Activated T-cell treated with anti-CD3 and anti-CD28 coated beads for 24 hours (primary cell): ENCODE measurements around the gene TP73.
"Not testable (repeated sequence)": the region's sequence is repeated elsewhere in the genome, so short reads cannot be mapped to it uniquely, and the experiment has no call there.

Experiments used
- DNase-seq: peaks from one replicate; pipeline ENCODE4 v3.0.0-alpha.2; 2020; ENCODE audit warnings: low read depth

The TP73 gene

DNA sequence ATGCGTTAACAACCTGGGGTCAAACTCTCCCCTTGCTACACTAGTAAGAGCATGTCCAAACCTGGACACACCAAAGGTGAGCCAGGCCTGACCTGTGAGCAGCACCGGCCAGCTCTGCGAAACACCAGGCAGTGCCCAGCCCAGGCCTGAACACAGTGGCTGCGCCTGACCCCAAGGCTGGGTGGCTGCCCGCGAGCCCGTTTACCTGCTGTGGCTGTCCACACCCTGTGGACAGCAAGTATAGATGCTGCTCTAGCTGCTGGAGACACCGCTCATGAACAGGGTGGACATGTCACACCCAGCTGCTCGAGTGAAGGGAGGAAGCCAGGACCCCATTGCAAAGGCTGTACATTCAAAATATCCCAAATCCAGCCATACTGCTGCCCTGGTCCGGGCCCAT is 92.3 kb downstream of the TP73 start:
- no peak for DNase-seq

DNA sequence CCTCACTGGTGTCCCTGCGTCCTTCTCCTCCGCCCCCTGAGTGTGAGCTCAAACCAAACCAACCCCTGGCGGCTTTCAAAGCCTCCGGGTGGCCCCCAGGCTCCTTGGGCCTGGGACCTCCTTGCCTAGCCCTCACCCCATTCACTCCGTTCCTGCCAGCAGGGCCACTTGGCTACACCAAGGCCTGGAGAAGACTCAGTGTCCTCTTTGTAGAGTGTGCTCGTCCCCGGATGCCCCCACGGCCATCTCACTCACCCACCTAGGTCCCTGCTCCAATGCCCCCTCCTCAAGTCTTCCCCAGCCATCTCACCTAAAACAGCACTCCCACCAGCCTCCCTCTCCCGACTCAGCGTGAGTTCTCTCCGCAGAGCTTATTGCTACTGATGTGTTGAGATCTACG is 92.8 kb downstream of the TP73 start:
- DNase-seq = no peak

DNA sequence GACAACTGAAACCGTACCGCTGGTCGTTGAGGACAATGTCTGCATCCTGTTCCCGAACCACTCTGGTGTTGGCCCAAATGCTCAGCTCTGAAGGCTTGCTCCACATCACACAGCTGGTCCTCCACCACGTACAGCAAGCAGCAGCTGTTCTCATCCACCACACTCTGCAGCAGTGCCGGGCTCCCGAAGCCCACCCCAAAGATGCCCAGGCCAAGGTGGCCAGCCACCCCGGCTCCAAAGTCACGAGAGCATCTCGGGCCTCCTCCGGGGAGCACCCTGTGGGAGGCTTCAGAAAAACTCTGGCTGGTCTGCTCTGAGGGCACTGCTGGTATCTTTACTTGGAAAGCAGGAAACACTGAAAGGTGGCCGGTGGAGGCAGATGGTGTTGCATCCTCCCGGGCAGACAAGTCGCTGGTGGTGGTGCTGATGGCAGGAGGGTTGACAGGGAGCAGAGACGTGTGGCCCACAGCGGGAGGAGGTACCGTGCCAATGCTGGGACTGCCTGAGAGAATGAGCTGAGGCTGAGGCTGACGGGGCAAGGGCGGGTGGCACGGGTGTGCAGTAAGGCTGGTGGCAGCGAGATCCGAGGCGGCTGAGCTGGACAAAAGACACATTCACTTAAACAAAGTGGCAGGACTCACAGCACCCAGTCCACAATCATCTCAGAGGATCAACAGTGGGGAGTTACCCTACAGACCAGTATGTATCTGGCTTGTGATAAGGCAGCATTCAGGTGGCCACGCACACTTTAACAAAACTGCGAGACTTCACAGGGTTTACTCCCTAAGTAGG is 93.5 kb downstream of the TP73 start:
- no peak for DNase-seq

DNA sequence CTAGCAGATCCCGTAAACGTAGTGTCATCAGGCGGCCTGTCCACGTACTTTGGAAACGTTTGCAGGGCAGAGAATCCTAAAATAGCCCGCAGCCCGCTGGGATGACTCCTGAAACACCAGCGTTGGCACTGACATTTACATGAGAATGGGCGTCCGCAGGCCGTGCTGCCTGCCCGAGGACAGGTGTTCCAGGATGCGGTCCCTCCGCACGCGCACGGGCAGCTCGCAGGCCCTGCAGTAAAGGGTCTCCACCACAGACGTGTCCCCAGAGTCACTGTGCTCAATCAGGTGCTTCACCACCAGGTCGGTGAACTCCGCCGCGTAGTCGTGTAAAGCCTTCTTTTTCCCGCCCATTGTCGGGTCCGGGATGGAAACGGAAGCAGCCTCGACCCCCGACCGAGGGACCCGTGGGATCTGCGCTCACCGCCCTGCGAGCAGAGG is 94.1 kb downstream of the TP73 start:
- DNase-seq = no peak

DNA sequence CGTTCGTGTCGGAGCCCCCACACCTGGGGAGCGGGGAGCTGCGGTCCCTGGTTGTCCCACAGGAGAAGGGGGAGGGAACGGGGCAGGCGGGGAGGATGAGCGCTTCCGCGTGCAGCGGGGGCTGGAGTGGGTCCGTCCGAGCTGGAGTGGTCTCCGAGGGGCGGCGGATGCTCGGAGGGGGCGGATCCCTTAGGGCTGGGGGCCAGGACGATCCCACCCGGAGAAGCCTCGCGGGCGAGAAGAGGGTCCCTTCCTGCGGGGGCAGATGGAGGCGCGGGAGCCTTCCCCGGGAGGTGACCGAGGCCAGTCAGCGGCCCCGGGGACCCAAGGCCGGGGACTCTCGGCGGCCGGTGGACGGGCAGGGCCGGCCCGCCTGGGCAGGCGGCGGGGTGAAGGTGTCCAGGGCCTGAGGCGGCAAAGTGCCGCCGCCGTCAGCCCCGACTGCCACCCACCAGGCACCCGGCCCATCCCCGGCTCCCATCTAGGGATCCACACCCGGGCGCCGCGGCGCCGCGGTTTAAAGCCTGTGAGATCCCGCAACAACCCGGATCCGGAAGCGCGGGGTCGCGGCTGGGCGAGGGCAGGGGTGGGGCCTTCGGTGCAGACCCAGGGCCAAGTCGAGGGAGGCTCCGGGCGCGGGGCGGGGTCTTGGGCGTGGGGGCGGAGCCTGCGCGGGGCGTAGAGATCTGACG is 94.7 kb downstream of the TP73 start:
- peak; percentile 84 for DNase-seq

DNA sequence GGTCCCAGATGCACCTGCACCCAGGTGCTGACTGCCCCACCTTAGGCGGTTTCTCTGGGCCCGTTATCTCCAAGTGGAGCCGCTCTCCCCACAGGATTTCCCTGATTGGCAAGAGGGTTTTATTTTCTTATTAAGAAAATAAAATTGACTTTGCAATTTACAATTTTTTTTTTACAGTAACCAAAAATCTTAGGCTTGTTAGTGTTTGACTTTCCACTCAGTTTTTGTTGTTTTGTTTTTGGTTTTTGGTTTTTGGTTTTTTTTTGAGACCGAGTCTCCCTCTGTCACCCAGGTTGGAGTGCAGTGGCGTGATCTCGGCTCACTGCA is 95.2 kb downstream of the TP73 start:
- DNase-seq = no peak

DNA sequence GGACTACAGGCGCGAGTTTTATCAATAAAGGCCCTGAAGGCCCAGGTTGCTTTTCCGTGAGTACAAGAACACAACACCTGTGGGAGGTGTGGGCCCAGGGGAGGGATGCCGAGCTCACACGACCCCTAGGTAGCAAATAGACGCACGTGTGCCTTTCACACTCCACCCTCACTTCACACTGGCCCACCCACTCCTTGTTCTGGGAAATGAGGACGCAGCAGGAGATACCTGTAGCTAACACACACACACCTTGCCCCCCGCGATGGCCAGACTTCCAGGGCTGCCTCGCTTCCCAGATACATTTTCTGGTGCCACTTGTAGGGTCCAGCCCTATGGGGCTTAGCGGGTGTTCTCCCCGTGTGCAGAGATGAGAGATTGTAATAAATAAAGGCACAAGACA is 95.6 kb downstream of the TP73 start:
- no peak for DNase-seq

DNA sequence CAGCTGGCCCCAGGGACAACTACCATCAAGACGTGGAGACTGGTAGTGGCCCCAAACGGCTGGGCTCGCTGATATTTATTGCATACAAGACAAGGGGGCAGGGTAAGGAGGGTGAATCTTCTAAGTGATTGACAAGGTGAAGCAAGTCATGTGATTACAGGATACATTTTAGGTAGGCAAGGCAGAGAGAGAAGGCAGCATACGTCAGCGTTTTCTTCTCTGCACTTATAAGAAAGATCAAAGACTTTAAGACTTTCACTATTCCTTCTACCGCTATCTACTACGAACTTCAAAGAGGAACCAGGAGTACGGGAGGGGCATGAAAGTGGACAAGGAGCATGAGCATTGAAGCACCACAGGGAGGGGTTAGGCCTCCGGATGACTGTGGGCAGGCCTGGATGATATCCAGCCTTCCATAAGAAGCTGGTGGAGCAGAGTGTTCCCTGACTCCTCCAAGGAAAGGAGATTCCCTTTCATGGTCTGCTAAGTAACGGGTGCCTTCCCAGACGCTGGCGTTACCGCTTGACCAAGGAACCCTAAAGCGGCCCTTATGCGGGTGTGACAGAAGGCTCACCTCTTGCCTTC is 96.1 kb downstream of the TP73 start:
- DNase-seq = not testable (repeated sequence)

DNA sequence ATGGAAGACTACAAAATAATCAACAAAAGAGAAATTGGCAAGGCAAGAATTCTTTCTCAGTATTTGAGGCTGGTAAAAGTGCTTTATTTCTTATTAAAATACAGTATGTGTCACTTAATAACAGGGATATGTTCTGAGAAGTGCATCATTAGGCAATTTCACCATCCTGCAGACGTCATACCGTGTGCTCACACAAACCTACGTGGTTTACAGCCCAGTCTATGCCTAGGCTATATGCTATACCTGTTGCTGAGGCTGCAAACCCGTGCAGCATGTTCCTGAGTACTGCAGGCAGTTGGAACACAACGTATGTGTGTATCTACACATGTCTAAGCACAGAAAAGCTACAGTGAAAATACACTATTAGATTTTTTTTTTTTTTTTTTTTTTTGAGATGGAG is 97.2 kb downstream of the TP73 start:
- no peak for DNase-seq

DNA sequence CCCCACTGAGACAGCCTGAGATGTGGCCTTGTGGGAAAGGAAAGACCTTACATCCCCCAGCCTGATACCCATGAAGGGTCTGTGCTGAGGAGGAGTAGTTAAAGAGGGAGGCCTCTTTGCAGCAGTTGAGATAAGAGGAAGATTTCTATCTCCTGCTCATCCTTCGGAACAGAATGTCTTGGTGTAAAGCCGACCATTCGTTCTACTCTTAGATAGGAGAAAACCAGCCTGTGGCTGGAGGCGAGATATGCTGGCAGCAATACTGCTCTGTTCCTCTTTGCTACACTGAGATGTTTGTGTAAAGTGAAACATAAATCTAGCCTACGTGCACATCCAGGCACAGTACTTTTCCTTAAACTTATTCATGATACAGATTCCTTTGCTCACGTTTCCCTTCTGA is 98.4 kb downstream of the TP73 start:
- no peak for DNase-seq

DNA sequence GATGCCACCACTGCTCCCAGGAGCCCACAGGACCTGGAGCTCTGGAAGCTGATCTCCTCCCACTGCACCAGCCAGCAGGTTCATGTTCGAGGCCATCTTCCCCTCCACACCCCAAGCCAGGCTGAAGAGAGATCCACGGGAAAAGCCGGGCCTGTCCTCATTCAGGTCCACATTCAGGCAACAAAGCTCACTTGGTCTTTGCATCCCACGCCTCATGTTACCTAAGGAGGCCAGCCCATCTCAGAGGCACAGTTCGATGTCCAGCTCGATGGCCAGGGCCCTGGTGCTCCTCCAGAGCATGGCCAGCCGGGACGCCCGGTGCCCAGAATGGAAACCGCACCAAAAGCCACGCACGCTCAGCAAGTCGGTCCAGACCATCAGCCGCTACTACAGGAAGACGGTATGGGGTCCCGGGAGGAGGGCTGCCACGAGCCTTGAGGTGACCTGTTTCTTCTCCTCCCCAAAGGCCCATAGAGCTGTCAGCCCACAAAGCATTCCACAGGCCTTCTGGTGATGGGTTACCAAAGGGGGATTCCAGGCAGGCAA is 100.2 kb downstream of the TP73 start, which contains the start of gene CCDC27:
TSS of gene CCDC27 (plus strand) at position 51 of the 546 bp plus-strand sequence. CDS start at position 83, 32 bp downstream.
- no peak for DNase-seq

DNA sequence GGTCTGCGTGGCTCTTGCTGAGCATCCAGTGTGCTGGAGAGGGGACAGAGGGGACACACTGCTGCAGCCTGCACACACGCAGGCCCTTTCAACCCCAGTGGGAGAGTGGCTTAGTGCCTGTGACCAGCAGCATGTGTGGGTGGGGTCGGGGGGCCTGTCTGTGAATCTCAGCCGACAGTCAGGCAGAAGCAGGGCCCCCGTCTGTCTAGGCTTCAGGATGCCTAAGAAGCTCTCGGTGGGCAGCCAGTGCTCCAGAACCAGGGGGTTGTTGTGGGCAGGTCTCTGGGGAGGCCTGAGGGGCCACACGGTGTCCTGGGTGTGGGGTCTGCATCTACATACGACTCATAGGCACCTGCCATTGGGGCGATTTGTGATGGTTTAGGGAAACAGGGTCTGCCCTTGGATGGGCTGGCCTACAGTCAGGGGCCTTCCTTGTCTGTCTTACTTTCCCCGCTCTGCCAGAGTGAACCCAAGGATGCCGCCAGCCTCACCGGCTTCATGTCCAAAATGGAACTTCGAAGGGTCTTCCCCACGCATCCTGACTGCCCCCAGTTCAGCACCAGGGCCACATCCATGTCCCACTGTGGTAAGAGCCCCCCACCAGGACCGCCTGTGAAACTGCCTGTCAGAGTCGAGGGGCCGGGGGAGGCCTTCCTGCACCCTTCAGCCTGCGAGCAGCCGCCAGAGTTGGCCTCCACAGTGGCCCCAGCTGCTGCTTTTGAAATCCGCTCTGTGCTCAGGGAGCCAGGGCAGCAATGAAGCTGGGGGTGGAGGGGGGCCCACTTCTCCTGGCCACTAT is 101.5 kb downstream of the TP73 start:
- no peak for DNase-seq

DNA sequence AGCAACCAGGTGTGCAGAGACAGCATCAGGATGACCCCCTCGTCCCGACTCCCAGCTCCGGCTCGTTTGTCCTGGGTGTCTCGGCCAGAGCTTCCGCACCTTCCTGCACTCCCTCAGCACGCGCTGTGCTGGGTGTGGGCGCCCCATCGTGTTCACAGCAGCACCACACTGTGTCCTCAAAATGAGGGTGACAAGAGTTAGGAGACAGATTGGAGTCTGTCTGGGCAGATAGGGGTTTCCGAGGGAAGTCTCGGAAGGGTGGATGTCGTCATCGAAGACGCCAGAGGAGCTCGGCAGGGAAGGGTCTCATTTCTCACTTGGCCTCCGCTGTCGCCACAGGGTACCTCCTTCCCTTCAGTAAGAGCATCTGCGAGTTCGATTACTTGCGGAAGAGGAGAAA is 104.1 kb downstream of the TP73 start:
- no peak for DNase-seq

DNA sequence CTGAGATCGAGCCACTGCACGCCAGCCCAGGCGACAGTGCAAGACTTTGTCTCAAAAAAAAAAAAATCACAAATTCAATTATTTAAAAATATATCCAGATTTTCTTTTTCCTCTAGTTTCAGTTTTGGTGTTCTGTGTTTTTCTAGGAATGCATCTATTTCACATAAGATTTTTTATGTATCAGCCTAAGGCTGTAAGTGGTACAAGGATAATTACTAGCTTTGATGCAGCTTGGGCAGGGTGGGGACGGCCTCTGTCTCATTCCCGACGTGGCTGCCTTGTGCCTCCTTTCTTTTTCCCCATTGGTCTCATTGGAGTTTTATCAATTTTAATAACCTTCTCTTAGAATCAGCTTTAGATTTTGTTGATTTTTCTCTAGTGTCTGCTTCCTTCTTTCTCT is 106.8 kb downstream of the TP73 start:
- DNase-seq = no peak

DNA sequence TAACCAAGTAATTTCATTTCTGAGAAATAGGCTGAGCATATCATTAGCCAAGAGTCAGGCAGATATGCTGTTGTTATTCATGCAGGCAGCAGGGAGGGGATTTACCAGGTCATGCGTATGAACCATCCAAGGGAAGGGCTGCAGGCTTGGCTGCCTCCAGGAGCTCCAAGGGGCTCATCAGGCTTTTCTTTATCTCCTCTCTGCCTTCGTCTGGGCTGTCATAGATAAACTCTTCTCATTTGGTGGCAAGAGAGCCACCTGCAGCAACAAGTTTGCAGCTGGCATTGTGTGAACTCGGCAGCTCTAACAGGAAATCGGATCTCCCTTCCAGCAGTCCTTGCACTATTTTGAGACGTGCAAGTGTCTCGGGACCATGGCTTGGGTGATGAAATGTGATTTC is 107.5 kb downstream of the TP73 start:
- DNase-seq = no peak

DNA sequence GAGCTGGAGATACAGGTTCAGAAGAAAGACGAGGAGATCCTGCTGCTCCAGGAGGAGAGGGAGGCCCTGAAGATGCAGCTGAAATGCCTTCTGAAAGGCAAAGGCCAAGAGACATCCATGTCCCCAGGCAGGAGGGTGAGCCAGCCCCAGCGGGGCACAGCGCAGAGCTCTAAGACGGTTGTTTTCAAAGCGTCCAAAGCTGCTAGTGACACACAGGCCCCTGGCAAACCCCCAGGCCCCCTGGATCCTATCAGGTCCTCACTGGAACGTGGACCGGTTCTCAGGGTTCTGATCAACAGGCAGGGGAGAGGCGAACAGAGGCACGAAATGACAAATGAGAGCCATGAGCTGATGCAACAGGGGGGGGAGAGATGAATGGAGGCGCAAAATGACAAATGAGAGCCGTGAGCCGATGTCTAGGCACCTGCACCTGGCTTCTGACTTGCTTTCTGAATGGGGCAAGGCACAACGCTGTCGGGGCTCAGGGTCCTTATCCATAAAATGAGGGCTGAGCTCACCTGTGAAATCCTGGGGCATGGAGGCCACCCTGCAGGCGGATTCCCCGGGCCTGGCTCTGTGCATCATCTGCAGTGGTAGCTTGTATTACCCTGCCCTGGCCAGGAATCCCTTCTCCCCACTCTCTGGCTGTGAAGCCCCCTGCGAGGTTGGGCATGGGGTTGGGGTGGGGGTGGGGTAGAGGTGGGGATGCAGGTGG is 109.1 kb downstream of the TP73 start:
- DNase-seq = no peak

DNA sequence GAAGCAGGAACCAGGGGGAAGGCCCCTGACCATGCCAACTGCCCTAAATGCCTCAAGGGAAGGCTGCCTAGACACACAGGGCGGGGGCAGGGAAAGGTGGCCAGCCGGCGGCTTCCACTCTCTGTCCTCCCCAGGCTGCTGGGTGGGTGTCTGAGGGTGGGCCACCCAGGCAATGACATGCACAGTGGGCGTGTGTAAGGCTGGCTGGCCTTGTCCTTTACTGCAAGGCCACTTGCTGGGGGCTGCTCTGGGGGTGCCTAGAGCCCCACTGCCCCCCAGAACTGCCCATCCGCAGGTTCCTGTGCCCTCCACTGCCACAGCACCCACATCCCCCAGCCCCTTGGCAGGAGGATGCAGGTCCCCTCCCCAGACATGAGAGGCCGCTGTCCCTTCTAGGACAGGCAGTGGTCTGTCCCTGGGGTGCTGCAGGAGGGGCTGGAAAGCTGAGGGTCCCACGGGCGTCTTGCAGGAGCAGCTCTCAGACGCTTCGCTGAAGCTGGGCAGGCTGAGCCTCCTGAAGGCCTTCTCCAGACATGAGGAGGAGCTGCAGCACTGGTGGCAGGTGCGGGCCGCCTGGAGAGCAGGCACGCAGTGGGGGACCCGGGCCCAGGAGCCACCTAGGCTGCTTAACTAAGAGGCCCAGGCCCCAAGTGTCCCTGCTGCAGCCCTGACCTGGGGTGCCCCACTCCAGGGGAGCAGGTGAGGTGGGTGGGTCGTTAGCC is 110.0 kb downstream of the TP73 start:
- no peak for DNase-seq

DNA sequence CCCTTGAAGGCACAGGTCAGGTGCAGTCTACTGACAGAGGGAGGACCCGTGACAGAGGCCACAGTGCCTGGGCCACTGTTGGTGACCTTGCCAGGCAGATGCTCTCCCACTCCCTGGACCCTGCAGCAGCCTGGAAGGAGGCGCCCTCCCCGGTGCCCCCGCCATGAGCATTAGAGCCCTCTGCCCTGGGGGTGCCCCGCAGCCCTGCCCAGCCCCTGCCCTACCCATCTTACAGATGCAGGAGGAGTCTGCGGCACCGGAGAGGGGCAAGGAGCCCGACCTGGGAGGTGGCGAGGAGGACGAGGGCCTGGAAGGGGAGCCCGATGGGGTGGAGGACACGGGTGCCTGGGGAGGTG is 110.5 kb downstream of the TP73 start:
- DNase-seq = no peak

DNA sequence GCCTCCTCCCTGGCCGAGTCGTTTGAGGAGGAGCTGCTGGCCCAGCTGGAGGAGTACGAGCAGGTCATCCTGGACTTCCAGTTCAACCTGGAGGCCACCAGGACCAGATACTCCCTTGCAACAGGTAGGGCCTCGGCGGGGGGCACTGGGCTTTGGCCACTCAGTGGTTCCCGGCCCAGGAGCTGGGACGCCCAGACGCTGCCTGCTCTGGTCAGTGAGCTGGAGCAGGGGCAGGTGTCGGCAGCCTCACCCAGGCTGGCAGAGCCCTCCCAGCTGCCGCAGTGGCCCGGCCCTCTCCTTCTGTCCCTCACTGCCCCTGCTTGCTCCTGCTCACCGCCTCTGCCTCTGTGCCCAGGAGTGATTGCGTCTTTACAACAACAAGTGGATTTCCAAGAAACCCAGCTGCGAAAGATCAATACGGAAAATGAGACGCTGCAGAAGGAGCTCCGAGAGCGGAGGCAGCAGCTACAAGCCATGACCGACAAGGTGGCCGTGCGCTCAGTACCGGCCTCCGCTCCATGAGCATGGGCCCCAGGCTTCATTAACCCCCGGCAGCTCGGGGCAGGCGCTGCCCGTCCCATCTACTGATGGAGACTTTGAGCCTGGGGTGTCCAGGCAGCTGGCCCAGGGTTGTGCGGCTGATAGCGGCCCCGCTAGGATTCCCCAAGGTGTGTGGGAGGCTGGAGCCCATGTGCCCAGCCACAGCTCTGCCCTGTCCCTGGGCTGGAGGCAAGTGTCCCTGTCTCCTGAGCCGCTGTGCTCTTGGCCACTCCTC is 111.2 kb downstream of the TP73 start:
- DNase-seq = no peak

DNA sequence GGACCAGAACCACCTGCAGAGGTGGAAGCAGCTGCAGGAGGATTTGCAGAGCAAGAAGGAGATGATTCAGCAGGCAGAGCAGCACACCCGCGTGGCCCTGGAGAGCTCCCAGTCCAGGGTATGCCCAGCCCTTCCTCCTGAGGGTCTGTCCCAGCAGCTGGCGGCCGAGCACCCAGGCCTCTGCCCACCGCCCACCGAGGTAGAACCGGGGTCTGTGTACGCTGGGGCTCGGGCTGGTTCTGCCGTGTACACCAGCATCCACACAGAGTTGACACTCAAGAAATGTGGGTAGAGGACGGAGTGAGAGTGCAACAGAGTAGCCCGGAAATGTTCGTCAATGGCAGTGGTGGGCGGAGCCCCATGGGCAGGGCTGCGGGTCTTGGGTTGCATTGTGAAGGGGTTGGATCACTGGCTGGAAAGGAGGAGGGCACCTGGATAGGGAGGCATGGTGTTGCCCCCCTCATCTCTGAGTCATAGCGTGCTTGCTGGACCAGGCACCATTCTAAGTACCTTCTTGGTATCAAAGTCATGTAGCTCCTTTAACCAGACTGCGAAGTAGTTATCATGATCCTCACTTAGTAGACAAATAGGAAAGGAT is 115.1 kb downstream of the TP73 start:
- no peak for DNase-seq
